ENCODE data around the gene EMID1.
"Not testable (repeated sequence)": the region's sequence is repeated elsewhere in the genome, so short reads cannot be mapped to it uniquely, and the experiment has no call there.

The EMID1 gene

GRCh38 chr22:29209624-29209929 lies 3.9 kb downstream of the EMID1 start:
- H3K4me1 ChIP-seq: no peaks in the 10 kb centered on the region; the same call in 1 of the 2 replicates
- H3K4me3 ChIP-seq: no peak overlapping the region
- H3K9me3 ChIP-seq: no peaks in the 10 kb centered on the region
- peak in 1 of 2 experiments; percentile 51 for DNase-seq (ENCODE audit: low spot score in 2 of 2)
- in situ Hi-C loops (cut with MboI; ENCODE audit: low sequenced_read_pairs): no loop called here
- no peaks in the 10 kb centered on the region for H3K27me3 ChIP-seq (ENCODE audit: low read depth)
- no peaks in the 10 kb centered on the region for H3K36me3 ChIP-seq (replicated peaks)

GRCh38 chr22:29211066-29211465 lies 5.4 kb downstream of the EMID1 start:
- no peaks in the 10 kb centered on the region for H3K27me3 ChIP-seq (ENCODE audit: low read depth)
- H3K4me1 ChIP-seq: no peaks in the 10 kb centered on the region; the same call in 1 of the 2 replicates
- in situ Hi-C loops (cut with MboI; ENCODE audit: low sequenced_read_pairs): no loop called here
- H3K4me3 ChIP-seq: no peak overlapping the region
- no peak for DNase-seq (ENCODE audit: low spot score in 2 of 2)
- no peaks in the 10 kb centered on the region for H3K9me3 ChIP-seq
- no peaks in the 10 kb centered on the region for H3K36me3 ChIP-seq (replicated peaks)

GRCh38 chr22:29211466-29211865 lies 5.8 kb downstream of the EMID1 start:
- H3K27me3 ChIP-seq (ENCODE audit: low read depth): no peaks in the 10 kb centered on the region
- in situ Hi-C loops (cut with MboI; ENCODE audit: low sequenced_read_pairs): no loop called here
- no peaks in the 10 kb centered on the region for H3K9me3 ChIP-seq
- no peak for DNase-seq (ENCODE audit: low spot score in 2 of 2)
- H3K4me1 ChIP-seq: no peaks in the 10 kb centered on the region; the same call in 1 of the 2 replicates
- H3K36me3 ChIP-seq (replicated peaks): no peaks in the 10 kb centered on the region
- H3K4me3 ChIP-seq: no peak overlapping the region

- H3K36me3 ChIP-seq (replicated peaks): no peaks in the 10 kb centered on the region
- in situ Hi-C loops (cut with MboI; ENCODE audit: low sequenced_read_pairs): no loop called here
- no peak overlapping the region for H3K4me3 ChIP-seq
- no peaks in the 10 kb centered on the region for H3K27me3 ChIP-seq (ENCODE audit: low read depth)
- H3K4me1 ChIP-seq: no peaks in the 10 kb centered on the region
- no peak for DNase-seq (ENCODE audit: low spot score in 2 of 2)
- no peaks in the 10 kb centered on the region for H3K9me3 ChIP-seq
These were observed 7.0 kb downstream of the EMID1 start for GRCh38 chr22:29212743-29213142.

- DNase-seq (ENCODE audit: low spot score in 2 of 2): no peak
- H3K4me3 ChIP-seq: no peak overlapping the region
- in situ Hi-C loops (cut with MboI; ENCODE audit: low sequenced_read_pairs): no loop called here
- no peaks in the 10 kb centered on the region for H3K27me3 ChIP-seq (ENCODE audit: low read depth)
- no peaks in the 10 kb centered on the region for H3K36me3 ChIP-seq (replicated peaks)
- H3K9me3 ChIP-seq: no peaks in the 10 kb centered on the region
- no peaks in the 10 kb centered on the region for H3K4me1 ChIP-seq
These were observed 7.8 kb downstream of the EMID1 start for GRCh38 chr22:29213493-29213892.

DNA sequence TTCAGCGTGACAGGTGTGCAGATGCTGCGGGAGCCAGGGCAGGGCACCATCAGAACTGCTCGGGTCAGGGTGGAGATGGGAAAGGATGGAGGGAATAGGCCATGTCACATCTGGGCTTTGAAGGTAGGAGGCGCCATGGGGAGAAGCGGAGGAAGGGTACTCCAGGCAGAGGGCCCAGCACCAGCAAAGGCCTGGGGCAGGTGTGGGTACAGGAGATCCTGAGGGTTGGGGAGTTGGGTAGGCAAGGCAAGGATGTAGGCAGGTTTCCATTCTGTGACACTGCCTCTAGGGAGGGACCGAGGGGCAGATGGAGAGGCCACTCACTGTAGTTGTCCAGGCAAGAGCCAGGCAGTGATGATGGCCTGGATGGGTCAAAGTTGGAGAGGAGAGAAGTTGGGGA lies 8.5 kb downstream of the EMID1 start:
- no peaks in the 10 kb centered on the region for H3K36me3 ChIP-seq (replicated peaks)
- no peak overlapping the region for H3K4me3 ChIP-seq
- H3K4me1 ChIP-seq: no peaks in the 10 kb centered on the region
- no peaks in the 10 kb centered on the region for H3K27me3 ChIP-seq (ENCODE audit: low read depth)
- no peaks in the 10 kb centered on the region for H3K9me3 ChIP-seq
- DNase-seq (ENCODE audit: low spot score in 2 of 2): no peak
- in situ Hi-C loops (cut with MboI; ENCODE audit: low sequenced_read_pairs): no loop called here

DNA sequence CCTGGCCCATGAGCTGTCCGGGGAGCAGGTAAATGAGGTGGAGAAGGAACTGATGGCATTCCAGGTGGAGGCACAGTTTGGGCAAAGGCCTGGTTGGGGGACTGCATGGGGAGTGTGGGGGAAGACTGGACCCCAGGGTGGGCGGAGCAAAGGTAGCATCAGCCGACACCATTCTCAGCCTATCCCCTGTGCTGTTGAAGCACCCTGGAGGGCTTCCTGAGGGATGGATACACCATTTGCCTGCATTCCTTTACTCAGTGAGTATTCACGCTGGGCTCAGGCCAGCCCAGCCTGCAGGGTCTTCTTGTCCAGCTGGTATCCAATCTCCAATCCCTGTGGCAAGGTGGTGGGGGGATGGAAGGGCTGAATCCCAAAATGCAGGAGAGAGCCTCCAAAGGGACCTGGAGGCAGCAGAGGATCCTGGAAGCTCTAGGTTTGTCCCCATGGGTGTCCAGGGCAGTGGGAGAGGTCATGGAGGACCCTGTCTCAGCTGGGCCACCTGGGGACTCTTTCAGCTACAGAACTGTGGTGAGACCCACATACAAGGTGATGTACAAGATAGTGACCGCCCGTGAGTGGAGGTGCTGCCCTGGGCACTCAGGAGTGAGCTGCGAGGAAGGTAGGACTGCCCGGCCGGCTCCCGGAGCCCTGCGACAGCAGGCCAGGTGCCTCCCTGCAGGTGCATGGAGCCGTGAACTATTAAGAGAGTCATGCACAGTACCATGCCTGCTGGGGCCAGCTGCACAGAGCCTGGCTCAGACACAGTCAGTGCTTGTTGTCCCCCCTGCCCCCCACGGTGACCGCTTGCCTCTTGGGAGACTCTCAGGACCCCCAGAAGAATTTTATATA lies 9.5 kb downstream of the EMID1 start:
- no peak for DNase-seq (ENCODE audit: low spot score in 2 of 2)
- in situ Hi-C loops (cut with MboI; ENCODE audit: low sequenced_read_pairs): no loop called here

GRCh38 chr22:29216011-29216872 lies 10.5 kb downstream of the EMID1 start:
- Histone ChIP-seq H3K9me3 (no peaks in the 10 kb centered on the region), H3K4me1 (no peaks in the 10 kb centered on the region), H3K36me3 (replicated peaks) (no peaks in the 10 kb centered on the region), H3K4me3 (no peak overlapping the region), H3K27me3 (ENCODE audit: low read depth) (no peaks in the 10 kb centered on the region)
- DNase-seq (ENCODE audit: low spot score in 2 of 2): no peak
- in situ Hi-C loops (cut with MboI; ENCODE audit: low sequenced_read_pairs): no loop called here

More for the DNA sequence above, 9.5 kb downstream of the EMID1 start:
- no peaks in the 10 kb centered on the region for H3K9me3 ChIP-seq
- no peaks in the 10 kb centered on the region for H3K4me1 ChIP-seq
- H3K36me3 ChIP-seq (replicated peaks): no peaks in the 10 kb centered on the region
- no peaks in the 10 kb centered on the region for H3K27me3 ChIP-seq (ENCODE audit: low read depth)
- H3K4me3 ChIP-seq: no peak overlapping the region

GRCh38 chr22:29216873-29217666 lies 11.4 kb downstream of the EMID1 start:
- H3K4me3 ChIP-seq: no peak overlapping the region
- H3K27me3 ChIP-seq (ENCODE audit: low read depth): no peaks in the 10 kb centered on the region
- H3K4me1 ChIP-seq: no peaks in the 10 kb centered on the region
- no peaks in the 10 kb centered on the region for H3K36me3 ChIP-seq (replicated peaks)
- no peaks in the 10 kb centered on the region for H3K9me3 ChIP-seq
- in situ Hi-C loops (cut with MboI; ENCODE audit: low sequenced_read_pairs): no loop called here
- no peak for DNase-seq (ENCODE audit: low spot score in 2 of 2)

GRCh38 chr22:29217827-29218757 lies 12.4 kb downstream of the EMID1 start:
- H3K9me3 ChIP-seq: no peaks in the 10 kb centered on the region
- H3K4me1 ChIP-seq: no peaks in the 10 kb centered on the region
- in situ Hi-C loops (cut with MboI; ENCODE audit: low sequenced_read_pairs): no loop called here
- no peak overlapping the region for H3K4me3 ChIP-seq
- H3K27me3 ChIP-seq (ENCODE audit: low read depth): no peaks in the 10 kb centered on the region
- DNase-seq (ENCODE audit: low spot score in 2 of 2): no peak
- no peaks in the 10 kb centered on the region for H3K36me3 ChIP-seq (replicated peaks)

GRCh38 chr22:29218758-29219408 lies 13.2 kb downstream of the EMID1 start:
- no peak for DNase-seq (ENCODE audit: low spot score in 2 of 2)
- Histone ChIP-seq H3K4me3 (no peak overlapping the region), H3K9me3 (no peaks in the 10 kb centered on the region), H3K4me1 (no peaks in the 10 kb centered on the region), H3K36me3 (replicated peaks) (no peaks in the 10 kb centered on the region), H3K27me3 (ENCODE audit: low read depth) (no peaks in the 10 kb centered on the region)
- in situ Hi-C loops (cut with MboI; ENCODE audit: low sequenced_read_pairs): no loop called here

DNA sequence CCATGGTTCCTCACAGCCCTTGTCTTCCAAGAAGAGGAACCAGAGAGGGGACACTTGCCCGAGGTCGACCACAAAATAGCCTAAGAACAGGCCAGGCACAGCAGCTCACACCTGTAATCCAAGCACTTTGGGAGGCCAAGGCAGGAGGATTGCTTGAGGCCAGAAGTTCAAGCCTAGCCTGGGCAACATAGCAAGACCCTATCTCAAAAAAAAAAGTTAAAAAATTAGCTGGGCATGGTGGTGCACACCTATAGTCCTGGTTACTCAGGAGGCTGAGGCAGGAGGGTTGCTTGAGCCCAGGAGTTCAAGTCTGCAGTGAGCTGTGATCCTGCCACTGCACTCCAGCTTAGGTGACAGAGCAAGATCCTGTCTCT lies 13.7 kb downstream of the EMID1 start:
- H3K27me3 ChIP-seq (ENCODE audit: low read depth); H3K4me1 ChIP-seq; DNase-seq (ENCODE audit: low spot score in 2 of 2); H3K36me3 ChIP-seq (replicated peaks); H3K4me3 ChIP-seq; H3K9me3 ChIP-seq; in situ Hi-C loops (cut with MboI; ENCODE audit: low sequenced_read_pairs): not testable (repeated sequence)
